NCI-H446 (cell line): Measurements from ENCODE around the gene CABCOCO1.

Experiments used
- DNase-seq, 2 experiments: peaks; one replicate each; lab custom pipeline; 2025; lab: John Stamatoyannopoulos, UW

Gene CABCOCO1

GRCh38 chr10:61662794-61663259, at the start of gene CABCOCO1:
Gene CABCOCO1, plus strand, starts transcription at chr10:61662929. Its CDS starts 44 bp downstream, at chr10:61662973.
- DNase-seq = peak; percentile 33 to 80

DNA sequence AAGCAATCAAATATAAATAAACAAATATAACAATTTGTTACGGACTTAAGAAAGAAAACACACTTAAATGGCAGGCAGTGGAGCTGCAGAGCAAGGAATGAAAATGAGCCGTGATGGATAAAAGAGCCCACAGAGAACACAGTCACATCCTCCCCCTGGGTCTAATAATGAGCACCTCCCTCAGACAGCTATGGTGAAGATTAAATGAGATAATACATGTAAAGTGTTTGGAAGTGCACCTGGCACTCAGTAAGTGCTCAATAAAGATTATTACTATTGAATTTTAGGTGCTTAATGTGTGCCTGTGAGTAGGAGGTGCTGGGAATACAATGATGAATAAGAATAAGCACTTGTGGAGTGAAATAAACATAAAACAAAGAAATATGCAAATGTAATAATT, 49.1 kb upstream of the CABCOCO1 start:
- no peak for DNase-seq

DNA sequence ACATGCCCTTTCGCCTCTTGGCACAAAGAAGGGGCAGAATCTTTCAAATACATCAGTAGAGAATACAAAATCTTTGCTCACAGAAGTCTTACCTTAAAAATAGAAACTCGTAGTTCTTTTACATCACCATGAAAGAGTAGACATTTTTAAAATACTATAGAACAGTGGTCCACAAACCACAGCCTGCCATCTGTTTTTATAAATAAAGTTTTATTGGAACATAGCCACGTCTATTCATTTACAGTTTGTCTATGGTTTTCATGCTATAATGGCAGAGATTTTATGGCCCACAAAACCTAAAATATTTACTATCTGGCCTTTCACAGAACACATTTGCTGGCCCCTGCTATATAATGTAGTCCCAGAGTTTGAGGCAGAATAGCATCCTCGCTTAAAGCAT, 46.1 kb upstream of the CABCOCO1 start:
- DNase-seq = no peak

DNA sequence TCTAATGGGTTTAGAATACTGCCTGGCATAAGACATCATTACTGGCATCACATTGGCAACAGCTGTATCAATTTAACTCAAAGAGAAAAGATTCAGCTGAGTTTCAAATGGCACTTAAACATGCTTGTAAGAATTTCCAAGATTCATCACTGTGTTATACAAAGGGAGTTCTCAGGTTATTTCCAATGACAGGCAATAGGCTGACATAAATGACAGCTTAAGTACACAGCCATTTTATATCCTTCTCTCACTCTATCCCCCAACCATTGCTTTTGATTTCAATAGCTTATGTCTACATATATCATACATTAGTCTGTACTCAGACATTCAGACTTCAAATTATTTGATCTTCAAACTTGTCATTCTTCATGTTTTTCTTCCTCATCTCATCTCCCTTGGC, 45.5 kb upstream of the CABCOCO1 start:
- no peak for DNase-seq

- no peak for DNase-seq
Observed at GRCh38 chr10:61617586-61617985, 45.1 kb upstream of the CABCOCO1 start.

DNA sequence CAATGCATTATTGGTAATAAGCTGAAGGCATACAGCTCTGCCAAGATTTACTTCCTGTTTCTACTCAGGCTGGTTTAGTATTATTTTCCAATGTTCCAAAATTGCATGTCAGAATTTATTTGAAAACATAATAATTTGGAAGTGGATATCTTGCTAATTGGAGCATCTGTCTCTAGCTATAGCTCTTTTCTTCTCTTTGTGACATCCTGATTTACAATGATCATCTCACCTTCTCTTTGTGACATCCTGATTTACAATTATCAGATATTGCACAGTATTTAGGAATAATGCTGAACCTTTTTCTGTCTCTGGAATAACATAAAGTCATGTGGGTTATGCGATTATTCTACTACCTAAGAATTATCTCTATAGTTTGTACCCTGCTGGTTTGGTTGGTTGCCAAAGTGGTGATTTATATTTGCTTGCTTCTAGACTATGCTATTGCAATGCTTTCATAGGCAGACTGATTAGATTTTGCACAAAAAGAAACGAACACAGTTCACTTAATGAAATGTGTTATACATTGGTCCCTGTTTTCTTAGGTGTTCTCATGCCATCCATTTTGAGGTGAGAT, 44.3 kb upstream of the CABCOCO1 start:
- peak in 1 of 2 experiments; percentile 11 for DNase-seq

DNA sequence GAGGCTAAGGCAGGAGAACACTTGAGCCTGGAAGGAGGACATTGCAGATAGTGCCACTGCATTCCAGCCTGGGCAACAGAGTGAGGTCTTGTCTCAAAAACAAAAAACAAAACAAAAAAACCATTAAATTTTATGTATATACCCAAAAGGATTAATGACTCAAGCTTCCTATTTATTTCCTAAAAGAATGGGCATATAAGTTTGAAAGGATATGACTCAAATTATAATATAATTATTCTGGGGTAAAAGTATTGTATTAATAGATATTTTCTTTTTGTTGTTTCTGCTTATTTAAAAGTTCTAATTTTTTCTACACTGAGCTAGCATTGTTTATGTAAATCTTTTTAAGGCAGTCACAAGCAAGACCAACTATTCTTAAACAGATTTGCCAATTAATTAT, 42.2 kb upstream of the CABCOCO1 start:
- DNase-seq = no peak

DNA sequence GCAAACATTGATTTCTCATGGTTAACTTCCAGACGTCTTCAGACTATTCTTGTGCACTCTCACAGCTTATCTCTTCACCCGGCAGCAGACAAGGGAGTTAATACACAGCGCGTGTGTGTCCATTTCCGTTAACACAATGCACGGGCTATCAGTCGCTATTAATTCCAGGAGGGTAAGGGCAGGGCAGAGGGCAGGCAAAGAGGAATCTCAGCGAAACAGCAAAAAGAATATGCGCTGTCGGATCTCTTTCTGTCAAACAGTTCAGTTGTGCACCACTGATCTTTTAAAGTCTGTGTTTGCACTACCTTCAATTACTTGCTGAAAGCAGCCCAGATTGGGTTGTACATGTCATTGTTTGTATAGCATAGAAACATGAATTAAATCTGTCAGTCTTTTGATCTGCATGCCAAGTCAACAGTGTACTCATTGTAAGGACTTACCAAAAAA, 41.1 kb upstream of the CABCOCO1 start:
- peak in 1 of 2 experiments; percentile 48 for DNase-seq

- DNase-seq = no peak
Observed at GRCh38 chr10:61623161-61623560, 39.6 kb upstream of the CABCOCO1 start.

DNA sequence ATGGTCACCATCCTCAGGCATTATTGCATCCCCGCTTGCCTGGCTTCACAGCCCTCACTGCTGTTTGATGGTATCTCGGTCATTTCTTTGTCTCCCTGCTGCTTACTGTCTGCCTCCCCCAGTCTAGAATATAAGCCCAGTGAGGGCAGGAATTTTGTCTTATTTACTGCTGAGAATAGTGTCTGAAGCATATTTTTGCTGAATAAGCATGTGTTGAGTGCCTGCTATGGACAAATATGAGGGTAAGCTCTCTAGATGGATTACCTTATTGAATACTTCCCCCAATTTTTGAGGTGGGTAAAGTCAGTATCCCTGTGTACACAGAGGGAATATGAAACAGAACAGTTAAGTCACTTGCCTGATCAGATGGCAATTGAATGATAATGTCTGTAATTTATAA, 36.5 kb upstream of the CABCOCO1 start:
- no peak for DNase-seq

- no peak for DNase-seq
Observed at GRCh38 chr10:61627266-61627665, 35.5 kb upstream of the CABCOCO1 start.

- DNase-seq = no peak
Observed at GRCh38 chr10:61628151-61628874, 34.4 kb upstream of the CABCOCO1 start.

- DNase-seq = no peak
Observed at GRCh38 chr10:61628875-61629513, 33.7 kb upstream of the CABCOCO1 start.

DNA sequence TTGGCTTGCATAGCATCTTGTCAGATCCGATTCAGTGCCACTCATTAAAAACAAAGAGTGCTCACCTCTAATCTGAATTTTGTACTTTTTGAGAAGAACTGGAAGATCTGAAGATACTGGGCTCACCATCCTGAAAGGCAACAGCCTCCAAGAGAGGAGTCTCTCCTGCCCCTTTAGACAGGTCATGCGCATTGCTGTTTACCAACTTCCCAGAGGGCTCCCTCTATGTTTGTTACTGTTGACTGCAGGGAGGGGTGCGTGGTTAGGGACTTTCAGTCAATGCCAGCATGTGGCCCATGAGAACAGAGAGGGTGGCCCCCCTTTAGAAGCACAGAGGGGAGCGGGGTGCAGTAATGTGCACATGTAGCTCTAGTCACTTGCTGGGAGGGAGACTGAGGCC, 33.2 kb upstream of the CABCOCO1 start:
- DNase-seq = no peak

DNA sequence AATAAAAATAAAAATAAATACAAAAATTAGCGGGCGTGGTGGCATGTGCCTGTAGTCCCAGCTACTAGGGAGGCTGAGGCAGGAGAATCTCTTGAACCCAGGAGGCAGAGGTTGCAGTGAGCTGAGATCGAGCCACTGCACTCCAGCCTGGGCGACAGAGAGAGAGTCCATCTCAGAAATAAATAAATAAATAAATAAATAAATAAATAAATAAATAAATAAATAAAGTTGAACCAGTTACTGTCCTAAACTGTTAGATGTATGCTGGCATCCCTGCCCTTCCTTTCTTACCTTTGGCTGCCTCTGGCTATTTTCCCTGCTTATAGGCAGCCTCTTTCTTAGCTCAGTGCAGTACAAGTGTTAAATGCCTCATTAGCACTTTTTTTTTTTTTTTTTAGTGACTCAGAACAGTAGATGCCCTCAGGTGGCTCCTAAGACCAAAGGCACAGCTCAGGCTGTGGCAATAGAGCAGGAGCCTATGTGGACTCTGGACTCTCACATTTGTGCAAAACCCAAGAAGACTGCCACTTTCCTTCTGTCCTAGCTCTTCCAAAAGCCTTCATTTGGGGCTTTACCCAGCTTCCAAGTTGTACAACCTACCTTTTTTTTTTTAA, 30.6 kb upstream of the CABCOCO1 start:
- no peak for DNase-seq

DNA sequence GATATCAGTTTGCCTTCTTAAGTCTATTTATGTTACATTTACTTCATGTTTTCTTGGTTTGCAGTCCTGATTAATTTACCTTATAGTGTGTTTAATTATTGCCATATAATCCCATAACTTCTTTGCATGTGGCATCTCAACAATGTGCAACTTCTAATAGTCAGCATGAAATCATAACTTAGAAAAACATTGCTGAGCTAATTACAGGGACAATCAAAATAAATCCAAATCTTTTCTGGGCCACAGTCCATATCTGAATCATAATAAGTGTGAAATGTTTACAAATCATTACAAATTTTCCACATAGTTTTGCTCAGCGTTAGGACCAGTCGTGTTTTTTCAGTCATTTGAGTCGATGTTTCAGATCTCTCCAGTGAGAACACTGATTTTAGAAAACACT, 29.1 kb upstream of the CABCOCO1 start:
- DNase-seq = no peak

DNA sequence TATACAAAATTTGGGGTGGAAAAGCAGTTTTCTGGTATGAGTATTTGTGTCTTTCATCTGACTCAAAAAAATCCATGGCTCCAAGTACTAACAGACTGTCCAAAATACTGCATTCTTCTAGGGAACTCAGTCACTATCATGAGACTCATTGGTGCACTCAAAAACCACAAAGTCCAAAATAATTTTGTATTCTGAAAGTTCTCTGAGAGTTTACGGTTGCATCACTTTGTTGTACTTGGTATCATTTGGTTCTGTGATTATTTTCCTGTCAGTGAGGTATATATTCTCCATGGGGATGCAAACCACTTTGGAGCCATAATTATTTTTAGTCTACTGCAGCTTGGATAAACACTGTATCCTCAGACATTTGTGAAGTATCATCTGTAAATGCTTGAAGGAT, 28.0 kb upstream of the CABCOCO1 start:
- no peak for DNase-seq

DNA sequence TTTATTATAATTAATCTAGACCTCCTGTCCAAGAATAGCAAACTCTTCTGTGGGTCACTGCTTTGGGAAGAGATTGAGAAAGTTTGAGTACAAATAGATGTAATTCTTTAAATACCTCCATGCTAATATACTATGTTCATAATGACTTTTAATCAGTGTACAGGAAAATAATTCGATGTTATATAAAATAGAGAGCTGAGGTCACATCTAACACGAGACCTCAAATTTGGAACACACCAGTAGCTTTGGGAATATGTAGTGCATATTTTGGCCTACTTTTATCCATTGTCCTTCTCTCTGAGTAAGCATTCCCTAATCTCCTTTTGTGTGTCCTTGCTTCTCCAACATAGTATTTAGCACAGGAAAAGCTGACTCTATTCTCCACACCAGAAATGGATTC, 27.3 kb upstream of the CABCOCO1 start:
- DNase-seq = no peak

DNA sequence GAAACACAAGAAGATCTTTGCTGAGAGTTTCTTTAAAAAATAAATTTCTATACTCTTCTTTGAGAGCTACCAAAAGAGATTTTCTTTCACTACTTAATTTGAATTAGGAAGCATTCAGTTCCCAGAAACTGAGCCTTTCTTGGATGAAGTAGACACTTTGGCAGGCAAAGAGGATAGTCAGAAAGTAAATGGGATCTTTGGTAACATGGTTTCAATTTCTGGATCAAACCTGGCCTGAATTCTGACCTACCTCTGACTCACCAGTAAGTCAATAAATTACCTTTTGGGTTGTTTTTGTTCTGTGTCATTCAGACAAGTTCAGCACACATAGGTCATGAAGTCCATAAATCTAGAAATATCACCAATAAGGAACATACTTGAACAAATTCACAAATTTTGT, 26.8 kb upstream of the CABCOCO1 start:
- no peak for DNase-seq

- no peak for DNase-seq
Observed at GRCh38 chr10:61639952-61640351, 22.8 kb upstream of the CABCOCO1 start.

- no peak for DNase-seq
Observed at GRCh38 chr10:61640856-61641255, 21.9 kb upstream of the CABCOCO1 start.

- no peak for DNase-seq
Observed at GRCh38 chr10:61642150-61642571, 20.6 kb upstream of the CABCOCO1 start.

- peak in 1 of 2 experiments; percentile 49 for DNase-seq
Observed at GRCh38 chr10:61642676-61643075, 20.1 kb upstream of the CABCOCO1 start.
